ENCODE results near the gene FOXN4.

DNA sequence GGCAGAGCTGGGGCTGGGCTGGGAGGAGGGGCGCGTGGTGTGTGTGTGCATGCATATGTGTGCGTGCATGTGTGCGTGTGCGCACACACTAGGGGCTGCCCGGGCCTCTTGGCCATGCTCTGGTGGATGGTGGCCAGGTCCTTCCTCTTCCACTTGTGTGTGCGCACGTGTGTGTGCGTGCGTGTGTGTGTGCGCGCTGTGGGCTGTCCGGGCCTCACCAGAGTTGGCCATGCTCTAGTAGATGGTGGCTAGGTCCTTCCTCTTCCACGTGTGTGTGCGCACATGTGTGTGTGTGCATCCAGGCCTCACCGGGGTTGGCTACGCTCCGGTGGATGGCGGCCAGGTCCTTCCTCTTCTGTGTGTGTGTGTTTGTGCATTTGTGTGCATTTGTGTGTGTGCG, 24.7 kb downstream of the FOXN4 start:
- no peak for TF ChIP-seq POLR2AphosphoS5 (IDR thresholded peaks at IDR 0.05)
- TF ChIP-seq, protein P1, sequence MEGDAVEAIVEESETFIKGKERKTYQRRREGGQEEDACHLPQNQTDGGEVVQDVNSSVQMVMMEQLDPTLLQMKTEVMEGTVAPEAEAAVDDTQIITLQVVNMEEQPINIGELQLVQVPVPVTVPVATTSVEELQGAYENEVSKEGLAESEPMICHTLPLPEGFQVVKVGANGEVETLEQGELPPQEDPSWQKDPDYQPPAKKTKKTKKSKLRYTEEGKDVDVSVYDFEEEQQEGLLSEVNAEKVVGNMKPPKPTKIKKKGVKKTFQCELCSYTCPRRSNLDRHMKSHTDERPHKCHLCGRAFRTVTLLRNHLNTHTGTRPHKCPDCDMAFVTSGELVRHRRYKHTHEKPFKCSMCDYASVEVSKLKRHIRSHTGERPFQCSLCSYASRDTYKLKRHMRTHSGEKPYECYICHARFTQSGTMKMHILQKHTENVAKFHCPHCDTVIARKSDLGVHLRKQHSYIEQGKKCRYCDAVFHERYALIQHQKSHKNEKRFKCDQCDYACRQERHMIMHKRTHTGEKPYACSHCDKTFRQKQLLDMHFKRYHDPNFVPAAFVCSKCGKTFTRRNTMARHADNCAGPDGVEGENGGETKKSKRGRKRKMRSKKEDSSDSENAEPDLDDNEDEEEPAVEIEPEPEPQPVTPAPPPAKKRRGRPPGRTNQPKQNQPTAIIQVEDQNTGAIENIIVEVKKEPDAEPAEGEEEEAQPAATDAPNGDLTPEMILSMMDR (IDR thresholded peaks at IDR 0.05), result no peak

All from suprapubic skin (tissue), 3 donors.